Panc1 (cell line): ENCODE data around the gene FAF1. TPM values are rescaled to one million over a fixed set of nuclear protein-coding genes. Genes with fewer than 3 reads are reported as not detected.

Experiments used
- ATAC-seq: fragments of 200-7000 bp; cut with Tn5 transposase; 2 replicates; pipeline ENCODE4 v1.9.1; 2020; ENCODE audit warnings: mild to moderate bottlenecking, moderate library complexity
- BruUV-seq: library from RNA; stranded (reverse); fragments of 400-500 nt; replicated peaks from 2 replicates; lab custom pipeline; 2021; lab: Mats Ljungman, UMichigan
- CTCF ChIA-PET: fragments of 300-600 bp; sonication (Branson Sonifier 250); formaldehyde crosslinking; loops from one replicate; lab custom pipeline; 2022; ENCODE audit warnings: antibody characterized with exemption; lab: Charles Lee
- POLR2A ChIA-PET: fragments of 300-600 bp; sonication (Branson Sonifier 250); formaldehyde crosslinking; loops from one replicate; lab custom pipeline; 2022; ENCODE audit warnings: antibody characterized with exemption; lab: Charles Lee
- DNase-seq: peaks from one replicate; pipeline ENCODE4 v3.0.0-alpha.2; 2010; ENCODE audit warnings: low read depth, low spot score
- H3K27ac ChIP-seq: 2 replicates; pipeline ENCODE4 v1.5.1; 2011; ENCODE audit warnings: mild to moderate bottlenecking, low read length, inconsistent platforms
- H3K27me3 ChIP-seq: fragments of 200-500 bp; sonication (Bioruptor generic); 2 replicates; pipeline ENCODE4 v1.6.0; 2014; ENCODE audit warnings: low read length, inconsistent platforms; ENCODE audit not compliant: control insufficient read depth, insufficient read depth
- H3K36me3 ChIP-seq: fragments of 200-500 bp; sonication (Bioruptor generic); 2 replicates; pipeline ENCODE4 v1.5.1; 2014; ENCODE audit warnings: inconsistent platforms, mild to moderate bottlenecking, low read length, moderate library complexity; ENCODE audit not compliant: control insufficient read depth, insufficient read depth
- H3K4me1 ChIP-seq: 2 replicates; pipeline ENCODE4 v1.5.1; 2011; ENCODE audit warnings: inconsistent platforms, mild to moderate bottlenecking, low read length, moderate library complexity; ENCODE audit not compliant: control insufficient read depth, insufficient read depth
- H3K4me3 ChIP-seq, 2 experiments: 2 replicates each; pipeline ENCODE4 v1.5.1; 2011 to 2012; ENCODE audit warnings: low read depth in 2 of 2, low read length in 2 of 2, mild to moderate bottlenecking in 2 of 2, inconsistent platforms in 1 of 2, moderate library complexity in 1 of 2
- H3K9me3 ChIP-seq: fragments of 200-500 bp; sonication (Bioruptor generic); 2 replicates; pipeline ENCODE4 v1.5.1; 2014; ENCODE audit warnings: low read depth, mild to moderate bottlenecking, inconsistent platforms, low read length, moderate library complexity; ENCODE audit not compliant: control insufficient read depth, insufficient read depth
- POLR2AphosphoS5 ChIP-seq: IDR thresholded peaks from 2 replicates; pipeline ENCODE4 v1.6.1; 2012; ENCODE audit warnings: mild to moderate bottlenecking, low read depth, low read length, moderate library complexity
- SIN3A ChIP-seq: IDR thresholded peaks from 2 replicates; pipeline ENCODE4 v1.6.1; 2012; ENCODE audit warnings: low read depth, mild to moderate bottlenecking, low read length, moderate library complexity, borderline replicate concordance; ENCODE audit not compliant: insufficient read depth
- TCF7L2 ChIP-seq: IDR thresholded peaks from 2 replicates; pipeline ENCODE4 v1.6.1; 2011; ENCODE audit warnings: mild to moderate bottlenecking, low read depth, low read length, inconsistent platforms
- in situ Hi-C: cut with HindIII; loops from 2 replicates; pipeline ENCODE4 v1.10.0; 2016; ENCODE audit warnings: low sequenced_read_pairs, low pct_unique_long_range_greater_than_20kb
- intact Hi-C: fragments of 100-400 bp; cut with micrococcal nuclease; formaldehyde crosslinking; loops from one replicate; pipeline ENCODE4 v1.10.0; 2022; ENCODE audit not compliant: unreplicated experiment
- total RNA-seq: library from RNA; stranded (reverse); gene quantifications from one replicate; pipeline ENCODE4 v1.2.1, GENCODE V29; 2021; ENCODE audit not compliant: unreplicated experiment
- TF ChIP-seq, protein P1 (sequence below), 2 experiments: IDR thresholded peaks; 2 replicates each; pipeline ENCODE4 v1.6.1; 2011 to 2012; ENCODE audit warnings: low read depth in 2 of 2, control low read depth in 1 of 2, low read length in 1 of 2, mild to moderate bottlenecking in 1 of 2, moderate library complexity in 1 of 2; ENCODE audit not compliant: insufficient read depth in 1 of 2
- TF ChIP-seq, protein P2 (sequence below): fragments of 450-650 bp; IDR thresholded peaks from 2 replicates; pipeline ENCODE4 v1.5.1; 2017; ENCODE audit warnings: mild to moderate bottlenecking

The FAF1 gene
- total RNA-seq, 1 experiment from 2014 or later, result 101 TPM

DNA sequence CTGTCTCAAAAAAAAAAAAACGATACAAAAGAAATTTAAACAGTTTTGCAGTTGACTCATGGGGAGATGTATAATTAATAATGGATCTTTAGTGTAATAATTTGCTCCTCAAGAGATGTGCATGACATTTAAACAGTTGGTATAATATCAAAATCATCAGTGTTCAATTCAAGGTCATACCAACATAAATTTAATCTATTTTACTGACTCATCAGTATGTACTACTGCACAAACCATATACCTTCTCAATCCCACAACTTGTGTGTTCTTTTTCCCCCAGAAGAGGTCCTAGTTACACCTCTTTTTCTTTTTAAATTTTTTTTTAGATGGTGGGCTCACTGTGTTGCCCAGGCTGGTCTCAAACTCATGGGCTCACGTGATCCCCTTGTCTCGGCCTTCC is 33.6 kb upstream of the FAF1 start:
- CTCF ChIA-PET, result no interaction called here
- DNase-seq (no peak), ATAC-seq (no peak)
- in situ Hi-C loops, result no loop called here
- H3K4me1 ChIP-seq, result no peaks in the 10 kb centered on the region
- no TSS peak for BruUV-seq
- TF ChIP-seq, protein P1, sequence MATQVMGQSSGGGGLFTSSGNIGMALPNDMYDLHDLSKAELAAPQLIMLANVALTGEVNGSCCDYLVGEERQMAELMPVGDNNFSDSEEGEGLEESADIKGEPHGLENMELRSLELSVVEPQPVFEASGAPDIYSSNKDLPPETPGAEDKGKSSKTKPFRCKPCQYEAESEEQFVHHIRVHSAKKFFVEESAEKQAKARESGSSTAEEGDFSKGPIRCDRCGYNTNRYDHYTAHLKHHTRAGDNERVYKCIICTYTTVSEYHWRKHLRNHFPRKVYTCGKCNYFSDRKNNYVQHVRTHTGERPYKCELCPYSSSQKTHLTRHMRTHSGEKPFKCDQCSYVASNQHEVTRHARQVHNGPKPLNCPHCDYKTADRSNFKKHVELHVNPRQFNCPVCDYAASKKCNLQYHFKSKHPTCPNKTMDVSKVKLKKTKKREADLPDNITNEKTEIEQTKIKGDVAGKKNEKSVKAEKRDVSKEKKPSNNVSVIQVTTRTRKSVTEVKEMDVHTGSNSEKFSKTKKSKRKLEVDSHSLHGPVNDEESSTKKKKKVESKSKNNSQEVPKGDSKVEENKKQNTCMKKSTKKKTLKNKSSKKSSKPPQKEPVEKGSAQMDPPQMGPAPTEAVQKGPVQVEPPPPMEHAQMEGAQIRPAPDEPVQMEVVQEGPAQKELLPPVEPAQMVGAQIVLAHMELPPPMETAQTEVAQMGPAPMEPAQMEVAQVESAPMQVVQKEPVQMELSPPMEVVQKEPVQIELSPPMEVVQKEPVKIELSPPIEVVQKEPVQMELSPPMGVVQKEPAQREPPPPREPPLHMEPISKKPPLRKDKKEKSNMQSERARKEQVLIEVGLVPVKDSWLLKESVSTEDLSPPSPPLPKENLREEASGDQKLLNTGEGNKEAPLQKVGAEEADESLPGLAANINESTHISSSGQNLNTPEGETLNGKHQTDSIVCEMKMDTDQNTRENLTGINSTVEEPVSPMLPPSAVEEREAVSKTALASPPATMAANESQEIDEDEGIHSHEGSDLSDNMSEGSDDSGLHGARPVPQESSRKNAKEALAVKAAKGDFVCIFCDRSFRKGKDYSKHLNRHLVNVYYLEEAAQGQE (IDR thresholded peaks at IDR 0.05; ENCODE audit: insufficient read depth in 1 of 2, low read depth in 2 of 2, low read length in 1 of 2), result no peak
- TF ChIP-seq SIN3A, result no peak
- TF ChIP-seq, protein P2, sequence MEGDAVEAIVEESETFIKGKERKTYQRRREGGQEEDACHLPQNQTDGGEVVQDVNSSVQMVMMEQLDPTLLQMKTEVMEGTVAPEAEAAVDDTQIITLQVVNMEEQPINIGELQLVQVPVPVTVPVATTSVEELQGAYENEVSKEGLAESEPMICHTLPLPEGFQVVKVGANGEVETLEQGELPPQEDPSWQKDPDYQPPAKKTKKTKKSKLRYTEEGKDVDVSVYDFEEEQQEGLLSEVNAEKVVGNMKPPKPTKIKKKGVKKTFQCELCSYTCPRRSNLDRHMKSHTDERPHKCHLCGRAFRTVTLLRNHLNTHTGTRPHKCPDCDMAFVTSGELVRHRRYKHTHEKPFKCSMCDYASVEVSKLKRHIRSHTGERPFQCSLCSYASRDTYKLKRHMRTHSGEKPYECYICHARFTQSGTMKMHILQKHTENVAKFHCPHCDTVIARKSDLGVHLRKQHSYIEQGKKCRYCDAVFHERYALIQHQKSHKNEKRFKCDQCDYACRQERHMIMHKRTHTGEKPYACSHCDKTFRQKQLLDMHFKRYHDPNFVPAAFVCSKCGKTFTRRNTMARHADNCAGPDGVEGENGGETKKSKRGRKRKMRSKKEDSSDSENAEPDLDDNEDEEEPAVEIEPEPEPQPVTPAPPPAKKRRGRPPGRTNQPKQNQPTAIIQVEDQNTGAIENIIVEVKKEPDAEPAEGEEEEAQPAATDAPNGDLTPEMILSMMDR, result no peak
- intact Hi-C loops, result no loop called here
- no peak overlapping the region for H3K27ac ChIP-seq
- no peaks in the 10 kb centered on the region; the same call in 1 of the 2 replicates for H3K36me3 ChIP-seq
- POLR2A ChIA-PET, result no interaction called here
- no peaks in the 10 kb centered on the region for H3K27me3 ChIP-seq
- H3K9me3 ChIP-seq, result no peaks in the 10 kb centered on the region
- no peak overlapping the region for H3K4me3 ChIP-seq

DNA sequence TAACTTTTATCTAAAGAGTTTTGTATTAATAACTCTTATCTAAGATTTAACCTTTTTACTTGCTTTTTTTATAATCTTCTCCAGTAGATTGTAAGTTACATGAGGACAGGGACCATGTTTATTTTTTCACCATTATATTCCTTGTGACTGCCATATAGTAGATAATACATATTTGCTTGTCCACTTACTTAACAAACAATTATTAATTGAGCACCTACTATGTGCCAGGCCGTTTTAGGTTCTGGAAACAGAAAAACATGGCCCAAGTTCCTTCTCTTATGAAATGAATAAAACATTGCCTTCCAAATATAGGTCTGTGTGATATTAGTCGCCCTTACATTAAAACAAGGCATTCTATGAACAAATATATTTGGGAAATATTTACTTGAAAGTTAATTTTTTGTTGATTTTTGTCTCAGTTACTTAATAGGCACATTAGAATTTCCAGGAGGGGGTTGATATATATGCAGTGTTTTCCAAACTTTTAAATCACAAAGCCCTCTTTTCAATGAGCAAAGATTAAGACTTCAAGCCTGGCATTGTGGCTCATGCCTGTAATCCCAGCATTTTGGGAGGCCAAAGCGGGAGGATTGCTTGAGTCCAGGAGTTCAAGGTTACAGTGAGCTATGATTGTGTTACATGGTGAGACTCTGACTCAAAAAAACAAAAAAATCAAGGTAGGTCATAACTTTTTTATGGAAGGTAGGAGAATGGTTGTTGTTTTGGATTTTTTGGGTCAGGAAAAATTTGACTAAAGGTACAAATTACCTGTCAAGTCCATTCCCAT is 32.7 kb upstream of the FAF1 start:
- no peak overlapping the region for H3K27ac ChIP-seq
- ChIA-PET POLR2A (no interaction called here), CTCF (no interaction called here)
- ATAC-seq, result no peak
- no peaks in the 10 kb centered on the region for H3K27me3 ChIP-seq
- DNase-seq, result no peak
- no peaks in the 10 kb centered on the region for H3K9me3 ChIP-seq
- TF ChIP-seq POLR2AphosphoS5 (no peak), TCF7L2 (no peak), SIN3A (no peak)
- TF ChIP-seq, protein P2, result no peak
- TF ChIP-seq, protein P1 (IDR thresholded peaks at IDR 0.05; ENCODE audit: insufficient read depth in 1 of 2, low read depth in 2 of 2, low read length in 1 of 2), result no peak
- BruUV-seq, result no TSS peak
- in situ Hi-C loops (no loop called here), intact Hi-C loops (no loop called here)
- no peaks in the 10 kb centered on the region for H3K4me1 ChIP-seq
- H3K4me3 ChIP-seq, result no peak overlapping the region
- H3K36me3 ChIP-seq, result no peaks in the 10 kb centered on the region; the same call in 1 of the 2 replicates
